Stimulated activated CD4-positive, alpha-beta T cell treated with anti-CD3 and anti-CD28 coated beads, TNF-alpha, amount 100 ng/mL, for 24 hours (primary cell): Measurements from ENCODE around the gene MAP3K14.
"Not testable (repeated sequence)": the region's sequence is repeated elsewhere in the genome, so short reads cannot be mapped to it uniquely, and the experiment has no call there.

ENCODE experiments used
- DNase-seq, 3 experiments: peaks; one replicate each; pipeline ENCODE4 v3.0.0-alpha.2; 2020; ENCODE audit warnings: low read depth in 3 of 3

The MAP3K14 gene

DNA sequence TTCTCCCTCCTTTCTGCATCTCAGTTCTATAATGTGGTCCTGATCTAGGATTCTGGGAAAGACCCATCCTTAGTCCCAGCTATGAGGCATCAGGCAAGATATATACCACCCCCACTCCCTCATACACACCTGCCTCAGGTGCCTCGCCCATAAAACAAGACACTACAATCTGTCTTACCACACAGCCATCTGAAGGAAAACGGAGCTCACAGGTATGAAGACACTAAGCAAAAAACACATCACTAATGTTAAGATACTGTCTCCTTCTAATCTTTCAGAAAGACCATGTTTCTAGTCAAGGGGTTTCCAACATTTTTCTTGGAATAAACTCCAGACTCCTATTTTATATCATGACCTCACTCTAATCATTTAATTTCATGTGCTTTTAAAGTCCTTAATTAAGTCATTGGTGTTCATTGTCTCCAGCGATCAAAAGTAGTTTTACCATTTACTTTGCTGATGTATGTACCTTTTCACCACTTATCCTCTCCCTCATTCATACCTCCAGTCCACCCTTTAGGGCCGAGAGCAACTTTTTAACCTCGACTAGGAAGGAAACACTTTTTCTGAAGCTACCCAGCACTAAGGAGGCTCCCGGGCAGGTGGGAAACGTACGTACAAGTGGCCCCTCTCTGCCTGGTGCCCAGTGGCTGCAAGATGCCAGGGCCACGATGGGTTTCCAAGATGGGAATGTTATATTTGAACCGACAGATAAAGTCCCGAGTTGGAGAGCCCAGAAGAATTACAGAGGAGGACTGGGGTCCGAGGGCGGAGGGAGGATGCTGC, 979 bp downstream of the MAP3K14 start:
- DNase-seq, result no peak

DNA sequence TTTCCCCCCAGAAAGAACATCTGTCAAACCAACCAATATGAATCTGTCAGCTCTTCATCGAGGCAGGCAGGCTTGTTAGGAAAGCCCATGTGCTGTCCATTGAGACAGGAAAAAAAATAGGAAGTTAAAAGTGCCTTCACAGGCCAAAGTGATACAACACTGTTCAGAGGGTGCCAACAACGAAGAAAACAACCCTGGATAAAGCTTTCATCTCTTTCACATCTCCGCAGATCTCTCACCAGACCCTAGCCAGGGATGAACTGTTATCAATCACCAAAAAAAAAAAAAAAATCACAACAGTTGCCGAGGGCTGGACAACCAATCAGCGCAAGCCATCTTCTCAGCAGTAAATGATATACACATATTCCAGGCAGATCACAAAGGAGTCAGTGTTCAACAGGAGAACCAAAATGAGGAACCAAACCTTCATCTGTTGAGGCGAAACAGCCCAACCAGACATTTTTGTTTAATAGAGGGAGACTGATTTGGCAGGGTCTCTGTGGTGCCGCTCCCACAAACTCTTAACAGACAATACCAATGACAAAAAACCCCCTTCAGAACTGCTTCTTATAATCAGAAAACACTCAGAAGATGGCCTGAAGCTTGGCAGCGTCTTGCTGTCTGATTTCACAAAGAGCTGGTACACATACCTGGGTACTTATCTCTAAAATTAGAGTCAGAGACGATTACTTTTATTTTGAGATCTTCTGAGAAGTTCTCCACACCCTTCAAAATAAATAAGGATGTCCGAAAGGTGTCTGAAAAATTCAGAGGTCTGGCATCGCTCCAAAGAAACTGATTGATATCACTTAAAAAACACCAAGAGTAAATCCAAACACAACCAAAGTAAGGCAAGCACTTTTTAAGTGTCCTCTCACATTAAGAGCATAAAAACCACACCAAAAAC, 1.8 kb downstream of the MAP3K14 start:
- DNase-seq, result no peak

DNA sequence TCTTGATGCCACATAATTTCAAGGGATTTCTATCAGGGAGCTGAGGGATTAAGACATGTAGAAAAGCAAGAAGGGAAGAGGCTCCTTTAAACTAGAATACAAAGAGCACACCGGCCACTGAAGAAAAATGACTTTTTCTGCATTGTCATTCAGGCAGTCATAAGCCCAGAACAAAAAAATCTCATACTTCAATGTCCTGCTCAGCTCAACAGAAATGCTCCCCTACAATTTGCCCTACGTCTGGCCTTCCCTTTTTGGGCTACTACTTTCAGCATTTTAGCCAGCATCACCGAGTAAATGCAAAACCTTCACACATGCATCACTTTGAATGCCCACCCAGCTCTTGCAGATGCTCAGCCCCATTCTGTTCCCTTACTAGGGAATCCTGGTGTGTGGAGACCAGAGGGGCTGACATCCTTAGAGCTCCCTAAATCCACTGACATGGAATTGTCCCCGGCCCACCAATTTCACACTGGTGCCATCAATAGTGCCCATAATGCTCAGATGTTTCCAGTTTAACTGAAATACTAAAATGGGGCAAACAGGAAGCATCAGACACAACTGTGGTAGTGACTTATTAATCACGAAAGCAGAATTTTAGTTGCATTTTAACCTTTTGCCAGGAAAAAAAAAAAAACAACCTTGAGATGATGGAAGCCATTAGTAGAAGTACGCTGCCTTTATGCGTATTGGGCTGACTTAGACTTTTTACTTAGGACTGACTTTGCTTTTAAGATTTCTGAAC, 2.7 kb downstream of the MAP3K14 start:
- no peak for DNase-seq

DNA sequence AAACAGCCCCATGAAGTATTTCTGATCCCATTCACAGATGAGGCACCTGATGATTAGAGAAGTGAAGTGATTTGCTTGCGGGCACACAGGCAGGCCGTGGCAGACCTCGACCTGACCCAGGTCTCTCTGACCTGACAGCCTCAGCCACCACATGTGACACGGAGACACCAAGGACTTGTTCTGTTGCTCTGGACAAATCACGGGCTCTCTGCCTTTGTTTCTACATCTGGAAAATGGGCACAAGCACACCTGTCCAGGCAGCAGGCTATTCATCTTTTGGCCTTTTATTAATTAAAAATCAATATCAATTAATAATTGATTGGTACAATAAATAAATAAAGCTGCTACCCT, 3.4 kb downstream of the MAP3K14 start:
- no peak for DNase-seq

DNA sequence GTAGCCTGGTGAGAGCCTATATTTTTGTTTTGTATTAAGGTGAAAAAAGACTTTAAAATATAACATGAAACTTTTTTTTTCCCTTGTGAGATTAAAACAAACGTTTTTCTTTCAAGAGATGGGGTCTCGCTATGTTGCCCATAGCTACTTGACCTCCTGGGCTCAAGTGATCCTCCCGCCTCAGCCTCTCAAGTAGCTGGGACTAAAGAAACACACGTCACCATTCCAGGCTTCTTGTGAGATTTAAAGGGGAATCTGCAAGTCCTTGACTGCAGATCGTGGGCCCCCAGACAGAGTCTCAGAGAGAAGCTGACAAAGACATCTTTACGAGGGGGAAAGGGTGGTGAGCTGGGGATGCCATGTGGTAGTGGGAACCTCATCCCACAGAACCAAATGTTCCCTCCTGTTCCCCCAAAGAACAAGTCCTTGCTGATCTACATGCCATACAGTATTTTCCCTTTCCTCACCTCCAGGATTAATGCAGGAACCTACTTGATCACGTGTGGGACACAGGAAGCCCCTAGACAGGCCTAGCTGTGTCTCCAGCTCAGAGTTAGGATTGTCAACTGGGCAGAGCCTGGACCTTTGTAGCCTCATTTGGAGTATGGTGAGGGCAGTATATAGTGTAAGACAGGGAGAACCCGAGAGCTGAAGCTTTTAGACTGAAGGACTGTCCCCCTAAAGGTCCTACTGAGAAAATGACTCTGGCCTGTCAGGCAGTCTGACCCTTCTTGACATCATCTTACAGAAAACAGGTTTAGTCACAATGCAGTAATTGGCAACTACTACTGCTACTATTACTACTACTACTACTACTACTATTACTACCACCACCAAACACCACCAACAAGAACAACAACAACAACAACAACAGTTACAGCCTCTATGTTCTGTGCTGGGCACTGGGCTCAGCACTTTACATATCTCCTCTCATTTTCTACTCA, 4.1 kb downstream of the MAP3K14 start:
- no peak for DNase-seq

DNA sequence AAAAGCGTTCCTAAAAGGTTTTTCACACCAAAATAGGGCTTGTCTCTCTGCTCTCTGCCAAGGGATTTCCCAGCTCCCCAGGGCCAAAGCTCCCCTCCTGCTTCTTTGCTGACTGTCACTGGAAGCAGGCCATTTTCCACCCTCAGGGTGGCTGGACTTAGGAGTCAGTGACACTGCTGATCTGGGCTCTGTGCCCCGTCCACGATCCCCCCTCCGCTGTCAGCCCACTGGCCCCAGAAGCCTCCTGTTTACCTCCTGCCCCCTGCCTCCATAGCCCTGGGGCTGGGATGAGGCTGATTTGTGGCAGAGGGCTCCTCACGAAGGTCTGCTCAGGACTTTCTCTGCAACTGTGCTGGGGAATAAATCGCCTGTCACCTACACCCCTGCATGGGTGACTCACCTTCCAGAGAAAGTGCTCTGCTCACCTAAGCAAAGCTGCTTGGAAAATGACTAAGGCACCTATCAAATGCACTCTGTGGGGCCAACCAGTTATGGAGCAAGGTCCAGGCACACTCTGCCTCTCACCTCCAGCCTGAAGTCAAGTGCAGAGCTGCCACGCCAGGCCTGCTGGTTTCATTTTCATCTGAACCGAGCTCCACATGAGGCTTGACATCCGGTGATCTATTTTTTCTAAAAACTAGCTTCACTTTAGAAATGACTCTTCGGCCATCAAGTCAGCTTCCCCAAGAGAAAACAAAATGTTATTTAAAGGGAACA, 4.9 kb downstream of the MAP3K14 start:
- peak; percentile 73 to 87 (median 74) for DNase-seq

DNA sequence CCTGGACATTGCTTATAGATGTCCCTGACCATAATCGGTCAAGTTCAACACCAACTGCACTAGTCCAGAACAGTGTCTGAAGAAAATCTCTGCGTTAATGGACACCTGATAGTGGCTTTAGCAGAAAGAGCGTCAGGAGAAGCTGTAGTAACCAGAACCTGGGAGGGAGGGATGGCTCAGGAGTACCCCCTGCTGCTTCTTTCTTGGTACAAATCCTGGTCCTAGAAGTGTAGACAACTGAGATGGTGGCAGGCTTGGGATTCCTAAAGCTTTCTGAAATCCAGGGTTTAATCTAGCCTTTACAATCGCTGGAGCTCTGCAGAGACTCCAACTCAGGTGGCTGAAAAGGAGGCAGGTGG, 5.4 kb downstream of the MAP3K14 start:
- no peak for DNase-seq

DNA sequence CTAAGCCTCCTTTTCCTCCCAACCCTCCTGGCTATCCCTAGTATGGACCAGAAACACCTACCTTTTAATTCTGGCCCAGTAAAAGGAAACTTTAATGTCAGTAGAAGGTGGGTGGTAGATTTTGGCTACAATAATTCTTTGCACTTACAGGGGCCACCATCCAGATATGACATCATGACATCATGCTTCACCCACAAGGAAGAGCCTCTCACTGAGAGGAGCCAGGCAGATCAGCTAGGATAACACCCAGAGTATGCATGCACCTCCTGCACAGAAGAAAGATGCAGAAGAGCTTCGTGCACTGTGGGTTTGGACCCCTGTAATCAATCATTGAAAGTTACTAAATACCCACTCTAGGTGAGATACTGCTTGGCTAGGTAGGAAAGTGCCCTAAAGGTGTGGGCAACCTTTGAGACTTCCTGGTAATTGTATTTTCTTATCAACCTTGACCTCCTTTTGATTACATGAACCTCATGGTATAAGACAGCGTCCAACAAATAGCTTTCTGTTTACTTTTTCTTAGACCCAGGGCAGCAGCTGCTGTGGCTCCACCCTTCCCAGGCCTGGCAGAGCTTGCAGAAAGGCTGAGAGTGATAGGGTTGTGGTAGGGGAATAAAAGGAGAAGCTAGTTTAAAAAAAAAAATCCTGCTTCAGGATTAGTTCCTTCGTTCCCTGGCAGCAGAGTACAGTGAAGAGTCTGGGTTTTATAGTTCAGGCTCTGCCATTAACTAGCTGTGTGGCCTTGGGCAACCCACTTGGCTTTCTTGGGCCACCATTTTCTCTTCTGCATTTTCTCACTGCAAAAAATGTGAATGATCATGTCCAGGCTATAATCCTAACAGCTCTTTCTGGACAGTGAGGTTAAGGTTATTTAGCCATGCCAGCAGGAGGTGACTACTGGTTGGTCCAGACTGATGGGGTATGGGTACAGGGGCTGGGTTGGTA, 6.2 kb downstream of the MAP3K14 start:
- DNase-seq, result no peak

DNA sequence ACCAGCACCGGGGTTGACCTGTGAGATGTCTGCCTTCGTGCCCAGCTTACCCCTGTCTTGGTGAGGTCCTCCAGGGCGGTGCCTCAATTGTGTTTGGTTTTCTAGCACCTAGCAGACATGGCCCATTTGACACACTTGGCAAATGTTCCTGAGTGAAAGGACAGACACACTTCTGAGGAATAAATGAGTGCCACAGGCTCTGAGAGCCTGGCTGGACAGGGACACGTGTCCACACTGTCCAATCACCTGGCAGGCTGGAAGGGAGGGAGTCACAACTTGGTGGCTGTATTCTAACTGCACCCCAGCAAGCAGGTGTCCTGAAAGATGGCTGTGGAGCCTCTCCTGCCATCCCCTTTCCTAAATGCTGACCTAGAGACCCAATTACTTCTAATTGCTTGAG, 7.4 kb downstream of the MAP3K14 start:
- DNase-seq, result no peak

DNA sequence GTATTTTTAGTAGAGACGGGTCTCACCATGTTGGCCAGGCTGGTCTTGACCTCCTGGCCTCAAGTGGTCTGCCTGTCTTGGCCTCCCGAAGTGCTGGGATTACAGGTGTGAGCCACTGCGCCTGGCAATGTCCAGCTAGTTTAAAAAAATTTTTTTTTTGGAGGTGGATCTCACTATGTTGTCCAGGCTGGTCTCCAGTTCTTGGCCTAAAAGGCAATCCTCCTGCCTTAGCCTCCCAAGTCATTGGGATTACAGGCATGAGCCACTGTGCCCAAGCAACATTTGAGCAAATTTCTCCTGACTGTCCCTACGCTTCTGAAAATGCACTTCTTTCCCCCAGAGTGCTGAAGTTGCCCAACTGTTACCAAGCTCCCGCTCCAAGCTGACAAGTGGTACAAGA, 8.0 kb downstream of the MAP3K14 start:
- DNase-seq, result no peak

DNA sequence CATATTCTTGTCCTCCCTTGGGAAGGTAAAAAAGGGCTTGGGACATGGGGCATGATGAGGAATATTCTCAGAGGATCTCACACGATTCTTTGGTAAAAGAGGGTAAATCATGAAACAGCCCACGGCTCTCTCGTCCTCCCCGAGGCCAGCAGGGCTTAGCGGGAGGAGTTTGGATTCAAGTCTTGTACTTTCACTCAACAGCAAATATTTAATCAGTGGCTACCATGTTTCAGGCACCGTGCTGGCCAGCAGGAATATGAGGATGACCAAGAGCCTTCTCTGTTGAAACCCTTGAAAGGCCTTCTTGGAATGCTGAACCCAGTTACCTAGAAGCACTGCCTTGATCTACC, 8.8 kb downstream of the MAP3K14 start:
- no peak for DNase-seq

DNA sequence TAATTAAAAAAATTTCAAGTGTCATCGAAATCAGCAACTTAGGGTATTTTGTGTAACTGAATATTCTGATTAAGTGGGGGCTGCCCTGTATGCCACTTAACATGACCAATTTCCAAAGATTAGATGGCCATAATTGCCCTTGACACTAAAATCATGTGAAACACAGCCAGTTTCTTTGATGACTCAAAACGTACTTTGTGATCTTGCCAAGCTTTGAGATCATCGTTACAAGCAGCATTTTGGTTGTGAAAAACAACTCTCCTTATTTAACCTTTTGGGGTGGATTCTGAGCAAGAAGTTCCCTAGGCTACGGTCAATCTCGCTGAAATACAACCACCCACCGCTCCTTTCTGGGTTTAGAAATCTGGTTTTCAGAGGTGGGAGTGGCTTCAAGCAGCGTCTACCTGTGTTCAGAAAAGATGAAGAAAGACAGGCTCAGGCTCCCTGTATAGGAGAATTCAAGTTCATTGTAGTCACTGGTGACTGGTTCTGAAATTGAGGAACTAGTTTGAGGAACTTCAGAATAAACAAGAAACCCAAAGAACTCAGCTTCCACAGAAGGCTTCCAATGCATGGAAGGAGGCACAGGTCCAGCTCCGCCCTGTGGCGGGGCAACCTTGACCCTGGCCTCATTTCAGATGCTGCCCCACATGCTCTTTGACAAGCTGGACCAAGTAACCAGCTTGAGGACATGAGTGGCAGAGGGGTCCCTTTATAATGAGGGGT, 9.4 kb downstream of the MAP3K14 start:
- DNase-seq, result peak; percentile 43 to 58 (median 54)

DNA sequence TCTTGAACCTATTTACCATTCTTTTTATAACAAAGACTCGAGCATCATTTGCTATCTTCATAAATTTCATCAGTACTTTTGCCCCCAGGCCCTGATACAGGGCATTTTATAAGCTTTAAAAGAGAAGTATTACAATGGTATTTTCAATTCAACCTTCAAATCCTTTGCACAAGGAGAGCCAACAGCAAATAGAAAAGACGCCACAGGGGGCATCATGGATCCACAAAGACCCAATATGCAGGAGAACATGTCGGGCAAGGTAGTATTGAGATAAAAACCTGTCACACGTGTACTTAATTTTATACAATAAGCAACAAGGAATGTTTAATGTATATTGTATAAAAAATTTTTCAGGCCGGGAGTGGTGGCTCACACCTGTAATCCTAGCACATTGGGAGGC, 10.2 kb downstream of the MAP3K14 start:
- DNase-seq, result no peak

DNA sequence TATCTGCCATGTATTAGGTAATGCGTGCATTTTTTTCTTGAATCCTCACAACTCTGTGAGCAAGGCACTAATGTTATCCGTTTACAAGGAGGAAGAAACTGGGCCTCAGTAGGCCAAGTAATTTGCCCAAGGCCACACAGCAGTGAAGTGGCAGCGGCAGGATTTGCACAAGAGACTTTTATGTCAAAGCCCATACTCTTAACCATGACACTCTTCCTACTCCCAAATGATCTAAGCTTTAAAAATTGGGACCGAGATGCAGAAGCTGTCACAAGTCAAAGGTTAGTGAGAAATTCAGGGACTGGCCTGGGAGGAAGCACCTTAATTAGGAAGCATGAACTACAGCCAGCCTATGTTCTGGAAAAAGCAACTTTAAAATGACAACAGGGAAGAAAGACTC, 10.7 kb downstream of the MAP3K14 start:
- DNase-seq, result no peak

DNA sequence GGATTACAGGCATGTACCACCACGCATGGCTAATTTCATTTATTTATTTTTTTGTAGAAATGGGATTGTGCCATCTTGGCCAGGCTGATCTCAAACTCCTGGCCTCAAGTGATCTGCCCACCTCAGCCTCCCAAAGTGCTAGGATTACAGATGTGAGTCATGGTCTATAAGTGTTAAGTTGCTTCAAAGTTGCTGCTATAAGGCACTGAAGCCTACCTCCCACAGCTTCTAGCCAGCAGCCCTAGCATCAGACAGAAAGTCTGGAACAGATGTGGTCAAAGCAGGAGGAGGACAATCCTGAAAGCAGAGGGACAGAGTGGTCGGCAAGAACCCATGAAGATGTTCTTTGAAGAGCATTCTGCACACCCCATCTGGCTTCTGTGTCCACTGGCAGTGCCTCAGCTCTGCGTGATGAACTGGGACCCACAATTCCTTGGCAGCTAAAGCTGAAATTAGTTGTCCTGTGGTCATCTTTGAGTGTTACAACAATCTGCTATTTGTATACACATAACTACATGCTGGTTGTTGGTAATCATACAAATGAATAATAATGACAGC, 11.2 kb downstream of the MAP3K14 start:
- DNase-seq, result no peak

DNA sequence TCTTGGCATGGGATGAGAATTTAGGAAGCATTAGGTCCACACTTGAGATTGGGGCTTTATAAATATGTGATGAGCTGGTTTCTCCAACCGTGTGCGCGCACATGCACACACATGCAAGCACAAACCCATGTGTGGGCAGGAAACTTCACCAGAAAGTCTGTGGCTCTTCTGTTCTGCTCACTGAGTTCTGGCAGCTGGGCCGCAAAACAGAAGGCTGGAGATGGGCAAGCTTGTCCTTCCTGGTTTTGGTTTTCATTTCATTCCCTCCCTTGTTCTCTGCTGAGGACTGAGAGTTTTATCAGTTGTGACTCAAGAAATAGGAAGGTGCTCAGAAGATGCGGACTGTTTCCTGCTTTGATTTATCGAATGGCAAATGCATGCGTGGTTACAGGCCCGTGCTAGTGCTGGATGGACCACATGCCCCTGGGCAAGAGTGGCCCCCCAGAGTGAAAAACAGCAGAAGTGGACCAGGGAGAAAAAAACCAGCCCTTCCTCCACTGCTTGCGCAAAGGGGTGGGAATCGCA, 14.1 kb downstream of the MAP3K14 start:
- no peak for DNase-seq

DNA sequence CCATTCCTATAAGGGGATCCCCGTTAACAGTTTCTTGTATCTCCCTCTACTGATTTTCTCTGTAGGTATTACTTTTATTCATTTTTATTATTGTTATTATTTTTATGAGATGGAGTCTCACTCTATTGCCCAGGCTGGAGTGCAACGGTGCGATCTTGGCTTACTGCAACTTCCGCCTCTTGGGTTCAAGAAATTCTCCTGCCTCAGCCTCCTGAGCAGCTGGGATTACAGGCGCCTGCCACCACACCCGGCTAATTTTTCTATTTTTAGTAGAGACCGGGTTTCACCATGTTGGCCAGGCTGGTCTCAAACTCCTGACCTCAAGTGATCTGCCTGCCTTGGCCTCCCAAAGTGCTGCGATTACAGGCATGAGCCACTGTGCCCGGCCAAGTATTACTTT, 14.6 kb downstream of the MAP3K14 start:
- DNase-seq, result not testable (repeated sequence)

DNA sequence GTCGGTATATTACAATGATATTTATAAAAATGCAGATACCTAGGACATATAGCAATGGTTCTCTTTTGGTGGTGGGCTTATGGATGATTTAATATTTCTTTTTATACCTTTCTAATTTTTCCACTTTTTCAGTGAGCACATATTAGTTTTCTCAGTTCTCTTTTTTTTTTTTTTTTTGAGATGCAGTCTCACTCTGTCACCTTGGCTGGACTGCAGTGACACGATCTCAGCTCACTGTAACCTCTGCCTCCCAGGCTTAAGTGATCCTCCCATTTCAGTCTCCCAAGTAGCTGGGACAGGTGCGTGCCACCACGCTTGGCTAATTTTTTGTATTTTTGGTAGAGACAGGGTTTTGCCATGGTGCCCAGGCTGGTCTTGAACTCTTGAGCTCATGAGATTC, 15.1 kb downstream of the MAP3K14 start:
- no peak for DNase-seq
